Anterior cingulate cortex (tissue), 58 donors: ENCODE measurements around the gene ELMO1.

Experiments used
- DNase-seq, 58 donors: peaks; one replicate each; lab custom pipeline; 2025; lab: John Stamatoyannopoulos, UW

ELMO1 gene

GRCh38 chr7:37433166-37433565, 15.5 kb downstream of the ELMO1 start:
- DNase-seq, result no peak

GRCh38 chr7:37432281-37432920, 16.3 kb downstream of the ELMO1 start:
- no peak for DNase-seq

GRCh38 chr7:37431413-37431812, 17.3 kb downstream of the ELMO1 start:
- DNase-seq, result no peak

- no peak for DNase-seq
Measured at GRCh38 chr7:37430640-37431039, 18.0 kb downstream of the ELMO1 start.

GRCh38 chr7:37430171-37430570, 18.5 kb downstream of the ELMO1 start:
- DNase-seq, result no peak

- no peak for DNase-seq
Measured at GRCh38 chr7:37429435-37429791, 19.3 kb downstream of the ELMO1 start.

GRCh38 chr7:37428681-37429434, 19.8 kb downstream of the ELMO1 start:
- peak in 3 of 58 donors; percentile 8 to 13 (median 10) for DNase-seq

- no peak for DNase-seq
Measured at GRCh38 chr7:37427276-37427940, 21.3 kb downstream of the ELMO1 start.

- DNase-seq, result no peak
Measured at GRCh38 chr7:37425498-37425897, 23.2 kb downstream of the ELMO1 start.

GRCh38 chr7:37424995-37425394, 23.7 kb downstream of the ELMO1 start:
- DNase-seq, result no peak

GRCh38 chr7:37424521-37424920, 24.1 kb downstream of the ELMO1 start:
- no peak for DNase-seq

- DNase-seq, result no peak
Measured at GRCh38 chr7:37421861-37422500, 26.7 kb downstream of the ELMO1 start.

GRCh38 chr7:37420946-37421695, 27.5 kb downstream of the ELMO1 start:
- peak in 1 of 58 donors; percentile 37 for DNase-seq

- DNase-seq, result no peak
Measured at GRCh38 chr7:37419496-37419895, 29.2 kb downstream of the ELMO1 start.

- no peak for DNase-seq
Measured at GRCh38 chr7:37418381-37418780, 30.3 kb downstream of the ELMO1 start.

GRCh38 chr7:37417107-37417474, 31.6 kb downstream of the ELMO1 start:
- DNase-seq, result no peak

- no peak for DNase-seq
Measured at GRCh38 chr7:37416378-37417106, 32.1 kb downstream of the ELMO1 start.

- DNase-seq, result no peak
Measured at GRCh38 chr7:37415629-37416028, 33.0 kb downstream of the ELMO1 start.

- no peak for DNase-seq
Measured at GRCh38 chr7:37414352-37414983, 34.2 kb downstream of the ELMO1 start.
